H1 (cell line): Measurements from ENCODE around the gene FRMD4A.

ENCODE experiments used
- ATF3 ChIP-seq: IDR thresholded peaks from 2 replicates; pipeline ENCODE4 v1.6.1; 2011; ENCODE audit warnings: low read depth, mild to moderate bottlenecking, low read length; ENCODE audit not compliant: insufficient read depth
- BRCA1 ChIP-seq: IDR thresholded peaks from 2 replicates; pipeline ENCODE4 v1.6.1; 2012; ENCODE audit warnings: low read depth, low read length, improper control_type of control experiment
- CEBPB ChIP-seq: IDR thresholded peaks from 2 replicates; pipeline ENCODE4 v1.6.1; 2012; ENCODE audit warnings: low read depth, low read length
- CTCF ChIP-seq, 3 experiments: IDR thresholded peaks; 1 replicate in 2 of 3; 2 replicates in 1 of 3; pipeline versions ENCODE4 v1.5.1 to v1.6.1; 2011; ENCODE audit warnings: low read length in 3 of 3, mild to moderate bottlenecking in 3 of 3, inconsistent platforms in 2 of 3, low read depth in 1 of 3, moderate library complexity in 1 of 3; ENCODE audit not compliant: insufficient read depth in 1 of 3; ENCODE audit errors: control extremely low read depth in 1 of 3
- EP300 ChIP-seq, 2 experiments: IDR thresholded peaks; 1 replicate in 1 of 2; 2 replicates in 1 of 2; pipeline ENCODE4 v1.6.1; 2011 to 2012; ENCODE audit warnings: low read depth in 2 of 2, low read length in 2 of 2, mild to moderate bottlenecking in 2 of 2, borderline replicate concordance in 1 of 2, inconsistent platforms in 1 of 2, moderate library complexity in 1 of 2
- EZH2 ChIP-seq: fragments of 200-600 bp; sonication (generic); IDR thresholded peaks from 2 replicates; pipeline ENCODE4 v1.7.1; 2012; ENCODE audit warnings: low read depth, mild to moderate bottlenecking, moderate library complexity, low read length, inconsistent platforms; ENCODE audit not compliant: severe bottlenecking
- MAFK ChIP-seq: IDR thresholded peaks from 2 replicates; pipeline ENCODE4 v1.6.1; 2012; ENCODE audit warnings: low read depth, mild to moderate bottlenecking, improper control_type of control experiment, low read length
- MAX ChIP-seq: IDR thresholded peaks from 2 replicates; pipeline ENCODE4 v1.6.1; 2012; ENCODE audit warnings: inconsistent platforms
- RAD21 ChIP-seq, 2 experiments: IDR thresholded peaks in 1 of 2; conservative IDR thresholded peaks in 1 of 2; 2 replicates each; pipeline ENCODE4 v1.6.1; 2011; ENCODE audit warnings: low read depth in 2 of 2, low read length in 2 of 2, improper control_type of control experiment in 1 of 2, inconsistent platforms in 1 of 2, mild to moderate bottlenecking in 1 of 2, moderate library complexity in 1 of 2
- SIN3A ChIP-seq, 2 experiments: IDR thresholded peaks in 1 of 2; conservative IDR thresholded peaks in 1 of 2; 2 replicates each; pipeline ENCODE4 v1.6.1; 2011 to 2012; ENCODE audit warnings: low read length in 2 of 2, improper control_type of control experiment in 1 of 2, low read depth in 1 of 2, mild to moderate bottlenecking in 1 of 2
- SIX5 ChIP-seq: IDR thresholded peaks from 2 replicates; pipeline ENCODE4 v1.6.1; 2011; ENCODE audit warnings: mild to moderate bottlenecking, low read depth, low read length
- SRF ChIP-seq: IDR thresholded peaks from 2 replicates; pipeline ENCODE4 v1.6.1; 2011; ENCODE audit warnings: mild to moderate bottlenecking, low read depth, low read length, moderate library complexity
- USF2 ChIP-seq: IDR thresholded peaks from 2 replicates; pipeline ENCODE4 v1.6.1; 2011; ENCODE audit warnings: low read length, improper control_type of control experiment
- YY1 ChIP-seq: IDR thresholded peaks from 2 replicates; pipeline ENCODE4 v1.6.1; 2011; ENCODE audit warnings: low read depth, mild to moderate bottlenecking, low read length

- TF ChIP-seq CTCF (IDR thresholded peaks at IDR 0.05; ENCODE audit: control extremely low read depth in 1 of 3, insufficient read depth in 1 of 3, low read depth in 1 of 3, low read length in 3 of 3) (no peak), MAFK (no peak), BRCA1 (no peak), EP300 (IDR thresholded peaks at IDR 0.05; ENCODE audit: borderline replicate concordance in 1 of 2, low read depth in 2 of 2, low read length in 2 of 2) (no peak), USF2 (no peak), RAD21 (IDR thresholded peaks at IDR 0.05 in 1 of 2, conservative IDR thresholded peaks at IDR 0.05 in 1 of 2; ENCODE audit: low read depth in 2 of 2, low read length in 2 of 2) (no peak), EZH2 (no peak), SRF (no peak), CEBPB (no peak), YY1 (no peak), SIX5 (no peak), MAX (no peak), SIN3A (conservative IDR thresholded peaks at IDR 0.05 in 1 of 2, IDR thresholded peaks at IDR 0.05 in 1 of 2; ENCODE audit: low read depth in 1 of 2, low read length in 2 of 2) (no peak), ATF3 (no peak)
Observed at GRCh38 chr10:13946209-13946460, 384.6 kb downstream of the FRMD4A start.
